Measurements from ENCODE around the gene LARP1.
"Not testable (repeated sequence)": the region's sequence is repeated elsewhere in the genome, so short reads cannot be mapped to it uniquely, and the experiment has no call there.

DNA sequence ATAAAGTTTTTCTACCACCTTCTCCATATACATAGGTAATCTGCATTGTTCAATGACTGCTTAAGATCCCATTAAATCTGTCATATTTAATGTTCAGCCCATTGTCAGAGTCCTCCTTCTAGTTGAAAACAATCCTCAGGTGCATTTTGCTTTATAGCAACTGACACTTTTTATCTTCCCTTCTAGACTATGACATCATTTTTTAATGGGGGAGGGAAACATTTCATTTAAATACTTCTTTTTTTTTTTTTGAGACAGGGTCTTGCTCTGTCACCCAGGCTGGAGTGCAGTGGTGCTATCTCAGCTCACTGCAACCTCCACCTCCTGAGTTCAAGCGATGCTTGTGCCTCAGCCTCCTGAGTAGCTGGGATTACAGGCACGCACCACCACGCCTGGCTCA is 77.6 kb downstream of the LARP1 start:
- TF ChIP-seq CTCF (conservative IDR thresholded peaks at IDR 0.05; ENCODE audit: low read length); EZH2phosphoT487 (IDR thresholded peaks at IDR 0.05; ENCODE audit: borderline replicate concordance): not testable (repeated sequence)
